HG02798 (cell line): ENCODE measurements around the gene GNG11.

Experiments used
- ATAC-seq: cut with Tn5 transposase; IDR thresholded peaks from one replicate; pipeline ENCODE4 v1.9.1; 2021; ENCODE audit warnings: mild to moderate bottlenecking; ENCODE audit not compliant: unreplicated experiment, poor library complexity

GNG11 gene

GRCh38 chr7:93943816-93944540 is 22.4 kb downstream of the GNG11 start:
- peak; percentile 69 for ATAC-seq

- no peak for ATAC-seq
Measured at GRCh38 chr7:93944673-93945072, 23.1 kb downstream of the GNG11 start.

- no peak for ATAC-seq
Measured at GRCh38 chr7:93945083-93945482, 23.5 kb downstream of the GNG11 start.

- ATAC-seq = no peak
Measured at GRCh38 chr7:93945756-93946535, 24.4 kb downstream of the GNG11 start.

GRCh38 chr7:93948106-93948505 is 26.6 kb downstream of the GNG11 start:
- no peak for ATAC-seq

GRCh38 chr7:93948873-93949272 is 27.3 kb downstream of the GNG11 start:
- ATAC-seq = no peak

- ATAC-seq = no peak
Measured at GRCh38 chr7:93949423-93949822, 27.9 kb downstream of the GNG11 start.

- ATAC-seq = no peak
Measured at GRCh38 chr7:93955304-93955703, 33.8 kb downstream of the GNG11 start.

GRCh38 chr7:93957767-93958166 is 36.2 kb downstream of the GNG11 start:
- ATAC-seq = peak; percentile 54

GRCh38 chr7:93958216-93958615 is 36.7 kb downstream of the GNG11 start:
- ATAC-seq = no peak

GRCh38 chr7:93958651-93959050 is 37.1 kb downstream of the GNG11 start:
- ATAC-seq = no peak

- no peak for ATAC-seq
Measured at GRCh38 chr7:93960986-93961385, 39.5 kb downstream of the GNG11 start.

- no peak for ATAC-seq
Measured at GRCh38 chr7:93964262-93964661, 42.7 kb downstream of the GNG11 start.

- no peak for ATAC-seq
Measured at GRCh38 chr7:93964813-93965212, 43.3 kb downstream of the GNG11 start.

- no peak for ATAC-seq
Measured at GRCh38 chr7:93968911-93969620, 47.5 kb downstream of the GNG11 start.

GRCh38 chr7:93972029-93972725 is 50.6 kb downstream of the GNG11 start:
- no peak for ATAC-seq

- ATAC-seq = no peak
Measured at GRCh38 chr7:93973134-93973533, 51.6 kb downstream of the GNG11 start.

- no peak for ATAC-seq
Measured at GRCh38 chr7:93977211-93977950, 55.8 kb downstream of the GNG11 start.
